Liver (tissue), 9 donors: ENCODE data around the gene ACACB. TPM values are rescaled to one million over a fixed set of nuclear protein-coding genes. Genes with fewer than 3 reads are reported as not detected.

Experiments used
- DNase-seq: peaks from one replicate; pipeline ENCODE4 v3.0.0-alpha.2; 2017; ENCODE audit warnings: low spot score
- H3K27ac ChIP-seq, 2 donors: one replicate each; pipeline ENCODE4 v1.7.0; 2013; ENCODE audit warnings: inconsistent platforms in 2 of 2, low read length in 2 of 2, control low read depth in 1 of 2, low read depth in 1 of 2, mild to moderate bottlenecking in 1 of 2
- H3K27me3 ChIP-seq, 4 donors: one replicate each; pipeline versions ENCODE4 v1.6.1 to v1.7.0; 2013; ENCODE audit warnings: low read length in 3 of 4, inconsistent platforms in 1 of 4, mild to moderate bottlenecking in 1 of 4, moderate library complexity in 1 of 4; ENCODE audit not compliant: control insufficient read depth in 4 of 4, insufficient read depth in 4 of 4
- H3K36me3 ChIP-seq, 4 donors: one replicate each; pipeline versions ENCODE4 v1.6.1 to v1.7.0; 2013; ENCODE audit warnings: low read length in 3 of 4, mild to moderate bottlenecking in 3 of 4, low read depth in 1 of 4, moderate library complexity in 1 of 4; ENCODE audit not compliant: control insufficient read depth in 4 of 4, insufficient read depth in 3 of 4
- H3K4me1 ChIP-seq, 4 donors: one replicate each; pipeline versions ENCODE4 v1.6.1 to v1.7.0; 2013; ENCODE audit warnings: low read length in 3 of 4, mild to moderate bottlenecking in 3 of 4, moderate library complexity in 1 of 4; ENCODE audit not compliant: control insufficient read depth in 4 of 4, insufficient read depth in 4 of 4
- H3K4me3 ChIP-seq, 3 donors: one replicate each; pipeline versions ENCODE4 v1.6.1 to v1.7.0; 2013; ENCODE audit warnings: low read length in 3 of 3, control low read depth in 1 of 3, low read depth in 1 of 3, mild to moderate bottlenecking in 1 of 3
- H3K9ac ChIP-seq, 2 donors: one replicate each; pipeline ENCODE4 v1.7.0; 2013; ENCODE audit warnings: low read length in 2 of 2, mild to moderate bottlenecking in 2 of 2, moderate library complexity in 2 of 2, control low read depth in 1 of 2, low read depth in 1 of 2
- H3K9me3 ChIP-seq, 4 donors: one replicate each; pipeline versions ENCODE4 v1.6.1 to v1.7.0; 2013; ENCODE audit warnings: low read length in 3 of 4; ENCODE audit not compliant: control insufficient read depth in 4 of 4
- EGR1 ChIP-seq, 2 donors: IDR thresholded peaks; 2 replicates each; pipeline ENCODE4 v1.6.1; 2016 to 2018; ENCODE audit warnings: antibody characterized with exemption in 2 of 2, low read depth in 2 of 2
- FOXA1 ChIP-seq: IDR thresholded peaks from 2 replicates; pipeline ENCODE4 v1.6.1; 2016; ENCODE audit warnings: antibody characterized with exemption
- FOXA2 ChIP-seq: IDR thresholded peaks from 2 replicates; pipeline ENCODE4 v1.6.1; 2016; ENCODE audit warnings: antibody characterized with exemption
- HNF4A ChIP-seq, 2 donors: conservative IDR thresholded peaks; 2 replicates each; pipeline ENCODE4 v1.6.1; 2016; ENCODE audit warnings: antibody characterized with exemption in 2 of 2, mild to moderate bottlenecking in 2 of 2
- HNF4G ChIP-seq: IDR thresholded peaks from 2 replicates; pipeline ENCODE4 v1.6.1; 2016; ENCODE audit warnings: antibody characterized with exemption
- JUND ChIP-seq, 2 donors: IDR thresholded peaks; 2 replicates each; pipeline ENCODE4 v1.6.1; 2016; ENCODE audit warnings: antibody characterized with exemption in 2 of 2
- NR2F2 ChIP-seq: IDR thresholded peaks from 2 replicates; pipeline ENCODE4 v1.6.1; 2016; ENCODE audit warnings: antibody characterized with exemption
- RXRA ChIP-seq, 2 donors: IDR thresholded peaks; 2 replicates each; pipeline ENCODE4 v1.6.1; 2017 to 2018; ENCODE audit warnings: antibody characterized with exemption in 2 of 2, mild to moderate bottlenecking in 1 of 2
- SP1 ChIP-seq: IDR thresholded peaks from 2 replicates; pipeline ENCODE4 v1.6.1; 2018; ENCODE audit warnings: antibody characterized with exemption, mild to moderate bottlenecking
- TAF1 ChIP-seq: conservative IDR thresholded peaks from 2 replicates; pipeline ENCODE4 v1.6.1; 2016; ENCODE audit warnings: antibody characterized with exemption, mild to moderate bottlenecking
- YY1 ChIP-seq: IDR thresholded peaks from 2 replicates; pipeline ENCODE4 v1.6.1; 2016; ENCODE audit warnings: antibody characterized with exemption, mild to moderate bottlenecking
- WGBS: extraction: QIAGEN DNeasy Blood & Tissue Kit; methylation state at CpG from one replicate; pipeline ENCODE4 v1.1.7; 2013; 5-methylcytosine and 5-hydroxymethylcytosine counted together
- polyA plus RNA-seq, 2 donors: library from polyadenylated mRNA; stranded (reverse) in 1 of 2; unstranded in 1 of 2; fragments of 200-250 nt in 1 of 2; fragments of >200 nt in 1 of 2; fragmentation: Nextera tagmentation in 1 of 2; extraction: Ambion mirVana in 1 of 2; gene quantifications; one replicate each; pipeline versions ENCODE4 v1.2.1 to v1.2.3, GENCODE V29; 2013 to 2015
- total RNA-seq, 2 donors: library from RNA; depleted of rRNA; stranded (reverse); fragments of >200 nt; gene quantifications; one replicate each; pipeline ENCODE4 v1.2.3, GENCODE V29; 2014
- TF ChIP-seq, protein P1 (sequence below): fragments of 150-350 bp; IDR thresholded peaks from 2 replicates; pipeline ENCODE4 v1.5.1; 2017; ENCODE audit warnings: improper control_type of control experiment, low read depth, low read length; ENCODE audit not compliant: missing input control
- TF ChIP-seq, protein P2 (sequence below): IDR thresholded peaks from 2 replicates; pipeline ENCODE4 v1.6.1; 2016; ENCODE audit warnings: antibody characterized with exemption
- TF ChIP-seq, protein P3 (sequence below): IDR thresholded peaks from 2 replicates; pipeline ENCODE4 v1.6.1; 2016; ENCODE audit warnings: antibody characterized with exemption, mild to moderate bottlenecking
- TF ChIP-seq, protein P4 (sequence below): IDR thresholded peaks from 2 replicates; pipeline ENCODE4 v1.6.1; 2016; ENCODE audit warnings: antibody characterized with exemption
- TF ChIP-seq, protein P5 (sequence below): IDR thresholded peaks from 2 replicates; pipeline ENCODE4 v1.6.1; 2016; ENCODE audit warnings: antibody characterized with exemption
- donor health status: healthy.
- donor health status: healthy.
- donor health status: healthy.
- donor health status: healthy.
- donor health status: healthy.

The ACACB gene
- total and polyA plus RNA-seq, 4 donors = 12.9 to 288 (median 52.1) TPM

GRCh38 chr12:109234012-109234411 is 117.6 kb downstream of the ACACB start (continued):
- TF ChIP-seq, protein P1, sequence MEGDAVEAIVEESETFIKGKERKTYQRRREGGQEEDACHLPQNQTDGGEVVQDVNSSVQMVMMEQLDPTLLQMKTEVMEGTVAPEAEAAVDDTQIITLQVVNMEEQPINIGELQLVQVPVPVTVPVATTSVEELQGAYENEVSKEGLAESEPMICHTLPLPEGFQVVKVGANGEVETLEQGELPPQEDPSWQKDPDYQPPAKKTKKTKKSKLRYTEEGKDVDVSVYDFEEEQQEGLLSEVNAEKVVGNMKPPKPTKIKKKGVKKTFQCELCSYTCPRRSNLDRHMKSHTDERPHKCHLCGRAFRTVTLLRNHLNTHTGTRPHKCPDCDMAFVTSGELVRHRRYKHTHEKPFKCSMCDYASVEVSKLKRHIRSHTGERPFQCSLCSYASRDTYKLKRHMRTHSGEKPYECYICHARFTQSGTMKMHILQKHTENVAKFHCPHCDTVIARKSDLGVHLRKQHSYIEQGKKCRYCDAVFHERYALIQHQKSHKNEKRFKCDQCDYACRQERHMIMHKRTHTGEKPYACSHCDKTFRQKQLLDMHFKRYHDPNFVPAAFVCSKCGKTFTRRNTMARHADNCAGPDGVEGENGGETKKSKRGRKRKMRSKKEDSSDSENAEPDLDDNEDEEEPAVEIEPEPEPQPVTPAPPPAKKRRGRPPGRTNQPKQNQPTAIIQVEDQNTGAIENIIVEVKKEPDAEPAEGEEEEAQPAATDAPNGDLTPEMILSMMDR = no peak
- TF ChIP-seq, protein P2, sequence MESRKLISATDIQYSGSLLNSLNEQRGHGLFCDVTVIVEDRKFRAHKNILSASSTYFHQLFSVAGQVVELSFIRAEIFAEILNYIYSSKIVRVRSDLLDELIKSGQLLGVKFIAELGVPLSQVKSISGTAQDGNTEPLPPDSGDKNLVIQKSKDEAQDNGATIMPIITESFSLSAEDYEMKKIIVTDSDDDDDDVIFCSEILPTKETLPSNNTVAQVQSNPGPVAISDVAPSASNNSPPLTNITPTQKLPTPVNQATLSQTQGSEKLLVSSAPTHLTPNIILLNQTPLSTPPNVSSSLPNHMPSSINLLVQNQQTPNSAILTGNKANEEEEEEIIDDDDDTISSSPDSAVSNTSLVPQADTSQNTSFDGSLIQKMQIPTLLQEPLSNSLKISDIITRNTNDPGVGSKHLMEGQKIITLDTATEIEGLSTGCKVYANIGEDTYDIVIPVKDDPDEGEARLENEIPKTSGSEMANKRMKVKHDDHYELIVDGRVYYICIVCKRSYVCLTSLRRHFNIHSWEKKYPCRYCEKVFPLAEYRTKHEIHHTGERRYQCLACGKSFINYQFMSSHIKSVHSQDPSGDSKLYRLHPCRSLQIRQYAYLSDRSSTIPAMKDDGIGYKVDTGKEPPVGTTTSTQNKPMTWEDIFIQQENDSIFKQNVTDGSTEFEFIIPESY = no peak
- no peak for TF ChIP-seq SP1

DNA sequence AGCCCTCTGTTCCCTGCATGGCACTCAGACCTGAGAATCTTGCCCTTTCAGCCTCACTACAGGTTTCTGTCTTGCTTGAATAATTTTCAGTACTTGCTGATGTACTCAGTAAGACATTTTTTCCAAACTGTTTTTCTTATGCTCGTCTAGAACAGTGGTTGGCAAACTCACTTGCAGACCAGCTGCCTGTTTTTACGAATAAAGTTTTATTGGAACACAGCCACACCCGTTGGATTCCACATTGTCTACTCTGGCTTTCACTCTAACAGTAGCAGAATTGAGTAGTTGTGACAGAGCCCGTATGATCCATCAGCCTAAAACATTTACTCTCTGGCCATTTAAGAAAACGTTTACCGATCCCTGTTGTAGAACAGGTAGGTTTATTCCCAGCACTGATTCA is 119.9 kb downstream of the ACACB start:
- Histone ChIP-seq H3K36me3 (peaks cover 23 to 89% (median 72%) of the 10 kb centered on the region in 4 donors), H3K9ac (no peak overlapping the region), H3K4me3 (no peak overlapping the region), H3K27ac (no peak overlapping the region), H3K4me1 (no peaks in the 10 kb centered on the region), H3K27me3 (no peaks in the 10 kb centered on the region), H3K9me3 (no peaks in the 10 kb centered on the region)
- DNase-seq = no peak
- WGBS = 84% methylated on average over 6 of the region's 6 CpGs
- no peak for TF ChIP-seq FOXA1
- TF ChIP-seq, protein P2 = no peak
- no peak for TF ChIP-seq TAF1

DNA sequence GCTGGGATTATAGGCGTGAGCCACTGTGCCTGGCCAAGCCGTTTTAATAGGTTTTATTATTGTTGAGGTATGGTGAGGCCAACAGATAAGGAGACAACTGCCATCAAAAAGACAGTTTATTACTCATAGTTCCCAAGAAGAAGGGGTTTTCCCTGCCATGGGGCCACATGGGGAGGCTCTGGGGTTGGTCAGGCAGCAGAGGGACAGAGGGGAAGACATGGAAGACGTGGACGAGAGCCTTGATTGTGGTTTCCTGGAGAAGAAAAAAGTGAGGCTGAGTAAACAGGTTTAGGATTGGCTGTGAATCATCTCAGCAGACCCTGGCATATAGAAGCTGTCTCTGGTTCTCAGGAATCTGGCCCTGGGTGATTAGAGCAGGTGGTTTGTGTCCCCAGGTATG is 122.8 kb downstream of the ACACB start:
- H3K9ac ChIP-seq = no peak overlapping the region
- WGBS = 91% methylated on average over 4 of the region's 4 CpGs
- no peaks in the 10 kb centered on the region for H3K9me3 ChIP-seq
- no peaks in the 10 kb centered on the region for H3K4me1 ChIP-seq
- peaks cover 18 to 86% (median 69%) of the 10 kb centered on the region in 4 donors for H3K36me3 ChIP-seq
- no peak for DNase-seq
- H3K27ac ChIP-seq = no peak overlapping the region
- no peaks in the 10 kb centered on the region for H3K27me3 ChIP-seq
- H3K4me3 ChIP-seq = no peak overlapping the region
- TF ChIP-seq, protein P2 = no peak
- TF ChIP-seq SP1 (no peak), JUND (IDR thresholded peaks at IDR 0.05) (no peak), HNF4G (no peak), FOXA2 (no peak), RXRA (IDR thresholded peaks at IDR 0.05) (no peak), YY1 (no peak), HNF4A (conservative IDR thresholded peaks at IDR 0.05) (no peak), EGR1 (IDR thresholded peaks at IDR 0.05; ENCODE audit: low read depth in 2 of 2) (no peak), NR2F2 (no peak), FOXA1 (no peak)
- TF ChIP-seq, protein P3, sequence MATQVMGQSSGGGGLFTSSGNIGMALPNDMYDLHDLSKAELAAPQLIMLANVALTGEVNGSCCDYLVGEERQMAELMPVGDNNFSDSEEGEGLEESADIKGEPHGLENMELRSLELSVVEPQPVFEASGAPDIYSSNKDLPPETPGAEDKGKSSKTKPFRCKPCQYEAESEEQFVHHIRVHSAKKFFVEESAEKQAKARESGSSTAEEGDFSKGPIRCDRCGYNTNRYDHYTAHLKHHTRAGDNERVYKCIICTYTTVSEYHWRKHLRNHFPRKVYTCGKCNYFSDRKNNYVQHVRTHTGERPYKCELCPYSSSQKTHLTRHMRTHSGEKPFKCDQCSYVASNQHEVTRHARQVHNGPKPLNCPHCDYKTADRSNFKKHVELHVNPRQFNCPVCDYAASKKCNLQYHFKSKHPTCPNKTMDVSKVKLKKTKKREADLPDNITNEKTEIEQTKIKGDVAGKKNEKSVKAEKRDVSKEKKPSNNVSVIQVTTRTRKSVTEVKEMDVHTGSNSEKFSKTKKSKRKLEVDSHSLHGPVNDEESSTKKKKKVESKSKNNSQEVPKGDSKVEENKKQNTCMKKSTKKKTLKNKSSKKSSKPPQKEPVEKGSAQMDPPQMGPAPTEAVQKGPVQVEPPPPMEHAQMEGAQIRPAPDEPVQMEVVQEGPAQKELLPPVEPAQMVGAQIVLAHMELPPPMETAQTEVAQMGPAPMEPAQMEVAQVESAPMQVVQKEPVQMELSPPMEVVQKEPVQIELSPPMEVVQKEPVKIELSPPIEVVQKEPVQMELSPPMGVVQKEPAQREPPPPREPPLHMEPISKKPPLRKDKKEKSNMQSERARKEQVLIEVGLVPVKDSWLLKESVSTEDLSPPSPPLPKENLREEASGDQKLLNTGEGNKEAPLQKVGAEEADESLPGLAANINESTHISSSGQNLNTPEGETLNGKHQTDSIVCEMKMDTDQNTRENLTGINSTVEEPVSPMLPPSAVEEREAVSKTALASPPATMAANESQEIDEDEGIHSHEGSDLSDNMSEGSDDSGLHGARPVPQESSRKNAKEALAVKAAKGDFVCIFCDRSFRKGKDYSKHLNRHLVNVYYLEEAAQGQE = no peak
- TF ChIP-seq, protein P4, sequence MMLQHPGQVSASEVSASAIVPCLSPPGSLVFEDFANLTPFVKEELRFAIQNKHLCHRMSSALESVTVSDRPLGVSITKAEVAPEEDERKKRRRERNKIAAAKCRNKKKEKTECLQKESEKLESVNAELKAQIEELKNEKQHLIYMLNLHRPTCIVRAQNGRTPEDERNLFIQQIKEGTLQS = no peak
- TF ChIP-seq, protein P5, sequence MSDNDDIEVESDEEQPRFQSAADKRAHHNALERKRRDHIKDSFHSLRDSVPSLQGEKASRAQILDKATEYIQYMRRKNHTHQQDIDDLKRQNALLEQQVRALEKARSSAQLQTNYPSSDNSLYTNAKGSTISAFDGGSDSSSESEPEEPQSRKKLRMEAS = no peak
